Small intestine (tissue), 7 donors: Measurements from ENCODE around the gene PDE4D. TPM values are rescaled to one million over a fixed set of nuclear protein-coding genes. Genes with fewer than 3 reads are reported as not detected.

Experiments used
- DNase-seq, 2 donors: peaks; one replicate each; pipeline versions ENCODE4 v3.0.0 to v3.0.0-alpha.2; 2013
- FAIRE-seq: peaks from 2 replicates; lab custom pipeline; 2012; peaks lifted over from hg19 to GRCh38; lab: Jason Lieb, UNC
- H3K27ac ChIP-seq, 3 donors: one replicate each; pipeline ENCODE4 v1.5.1; 2013; ENCODE audit warnings: low read length in 2 of 3, mild to moderate bottlenecking in 2 of 3, control low read depth in 1 of 3, inconsistent platforms in 1 of 3, low read depth in 1 of 3, moderate library complexity in 1 of 3
- H3K27me3 ChIP-seq, 3 donors: one replicate each; pipeline ENCODE4 v1.6.1; 2013; ENCODE audit warnings: low read length in 3 of 3, inconsistent platforms in 1 of 3; ENCODE audit not compliant: control insufficient read depth in 3 of 3, insufficient read depth in 3 of 3
- H3K36me3 ChIP-seq, 3 donors: one replicate each; pipeline ENCODE4 v1.6.1; 2013; ENCODE audit warnings: low read length in 3 of 3, inconsistent platforms in 1 of 3, low read depth in 1 of 3, mild to moderate bottlenecking in 1 of 3, moderate library complexity in 1 of 3; ENCODE audit not compliant: control insufficient read depth in 3 of 3, insufficient read depth in 2 of 3
- H3K4me1 ChIP-seq, 3 donors: one replicate each; pipeline ENCODE4 v1.6.1; 2013; ENCODE audit warnings: low read length in 2 of 3, inconsistent platforms in 1 of 3, low read depth in 1 of 3, mild to moderate bottlenecking in 1 of 3, moderate library complexity in 1 of 3; ENCODE audit not compliant: control insufficient read depth in 3 of 3, insufficient read depth in 2 of 3
- H3K4me3 ChIP-seq, 3 donors: one replicate each; pipeline ENCODE4 v1.5.1; 2013; ENCODE audit warnings: low read length in 3 of 3, control low read depth in 1 of 3, inconsistent platforms in 1 of 3, low read depth in 1 of 3, mild to moderate bottlenecking in 1 of 3, moderate library complexity in 1 of 3
- H3K9me3 ChIP-seq, 2 donors: one replicate each; pipeline ENCODE4 v1.6.1; 2013; ENCODE audit warnings: low read depth in 1 of 2, low read length in 1 of 2; ENCODE audit not compliant: control insufficient read depth in 2 of 2, insufficient read depth in 1 of 2
- WGBS, 3 donors: extraction: QIAGEN DNeasy Blood & Tissue Kit; methylation state at CpG; one replicate each; pipeline ENCODE4 v1.1.7; 2013; 5-methylcytosine and 5-hydroxymethylcytosine counted together
- polyA plus RNA-seq, 4 donors: library from polyadenylated mRNA; stranded (reverse) in 3 of 4; unstranded in 1 of 4; fragments of 200-250 nt in 3 of 4; fragments of 120-200 nt in 1 of 4; gene quantifications; one replicate each; pipeline versions ENCODE4 v1.2.1 to v1.2.3, GENCODE V29; 2013
- donor health status: healthy with polysubstance abuse.
- donor health status: control.
- donor health status: control.
- donor health status: Bipolar disorder and iron deficiency.
- donor health status: healthy.

The PDE4D gene
- polyA plus RNA-seq, 4 donors, result 2.9 to 16.2 (median 5.3) TPM

GRCh38 chr5:59132131-59132530 lies 761.4 kb downstream of the PDE4D start:
- 81 to 92% (median 87%) methylated on average over 5 of the region's 5 CpGs for WGBS, 3 donors

GRCh38 chr5:59130431-59130830 lies 763.1 kb downstream of the PDE4D start:
- FAIRE-seq, result no peak
- 85 to 100% (median 90%) methylated on average over 2 of the region's 2 CpGs for WGBS, 3 donors
- Histone ChIP-seq H3K4me1 (peaks cover 0 to 11% (median 1%) of the 10 kb centered on the region in 3 donors), H3K9me3 (no peaks in the 10 kb centered on the region), H3K4me3 (no peak overlapping the region), H3K36me3 (peaks cover 0 to 4% (median 0%) of the 10 kb centered on the region in 3 donors), H3K27me3 (no peaks in the 10 kb centered on the region), H3K27ac (no peak overlapping the region)
- DNase-seq, result no peak

More at GRCh38 chr5:59132131-59132530, 761.4 kb downstream of the PDE4D start:
- Histone ChIP-seq H3K4me1 (peaks cover 0 to 3% (median 1%) of the 10 kb centered on the region in 3 donors), H3K4me3 (no peak overlapping the region), H3K36me3 (peaks cover 0 to 4% (median 0%) of the 10 kb centered on the region in 3 donors), H3K27ac (no peak overlapping the region), H3K27me3 (no peaks in the 10 kb centered on the region), H3K9me3 (no peaks in the 10 kb centered on the region)
- FAIRE-seq, result no peak
- peak in 1 of 2 donors; percentile 59 for DNase-seq

GRCh38 chr5:59128646-59129290 lies 764.8 kb downstream of the PDE4D start:
- Histone ChIP-seq H3K36me3 (peaks cover 0 to 4% (median 0%) of the 10 kb centered on the region in 3 donors), H3K27me3 (no peaks in the 10 kb centered on the region), H3K27ac (peak overlapping the region in 1 of 3 donors; percentile 63), H3K9me3 (no peaks in the 10 kb centered on the region), H3K4me1 (peaks cover 1 to 11% (median 5%) of the 10 kb centered on the region in 3 donors), H3K4me3 (no peak overlapping the region)
- 88 to 94% (median 94%) methylated on average over 1 of the region's 1 CpG for WGBS, 3 donors
- DNase-seq (no peak), FAIRE-seq (no peak)

GRCh38 chr5:59126708-59127573 lies 766.6 kb downstream of the PDE4D start:
- peak; percentile 20 to 51 for DNase-seq
- WGBS, 3 donors, result 9 to 23% (median 23%) methylated on average over 15 of the region's 15 CpGs

GRCh38 chr5:59126016-59126707 lies 767.4 kb downstream of the PDE4D start:
- H3K27me3 ChIP-seq, result no peaks in the 10 kb centered on the region
- DNase-seq (no peak), FAIRE-seq (no peak)
- H3K27ac ChIP-seq, result peak overlapping the region in 1 of 3 donors; percentile 85
- no peaks in the 10 kb centered on the region for H3K9me3 ChIP-seq
- no peak overlapping the region for H3K4me3 ChIP-seq
- peaks cover 1 to 11% (median 6%) of the 10 kb centered on the region in 3 donors for H3K4me1 ChIP-seq
- 19 to 28% (median 27%) methylated on average over 5 of the region's 5 CpGs for WGBS, 3 donors
- no peaks in the 10 kb centered on the region for H3K36me3 ChIP-seq

More at GRCh38 chr5:59126708-59127573, 766.6 kb downstream of the PDE4D start:
- peak overlapping the region in 1 of 3 donors; percentile 47 for H3K4me3 ChIP-seq
- no peaks in the 10 kb centered on the region for H3K36me3 ChIP-seq
- no peak for FAIRE-seq
- peak overlapping the region; percentile 24 to 85 (median 61) for H3K27ac ChIP-seq
- H3K4me1 ChIP-seq, result peaks cover 1 to 11% (median 6%) of the 10 kb centered on the region in 3 donors
- no peaks in the 10 kb centered on the region for H3K9me3 ChIP-seq
- no peaks in the 10 kb centered on the region for H3K27me3 ChIP-seq

GRCh38 chr5:59125011-59125961 lies 768.2 kb downstream of the PDE4D start:
- Histone ChIP-seq H3K27ac (peak overlapping the region in 2 of 3 donors; percentile 22 to 83), H3K4me3 (no peak overlapping the region), H3K9me3 (no peaks in the 10 kb centered on the region), H3K36me3 (no peaks in the 10 kb centered on the region), H3K27me3 (no peaks in the 10 kb centered on the region), H3K4me1 (peaks cover 1 to 11% (median 6%) of the 10 kb centered on the region in 3 donors)
- FAIRE-seq (no peak), DNase-seq (peak in 1 of 2 donors; percentile 38)
- 53 to 73% (median 63%) methylated on average over 9 of the region's 9 CpGs for WGBS, 3 donors

- Histone ChIP-seq H3K4me1 (peaks cover 1 to 11% (median 6%) of the 10 kb centered on the region in 3 donors), H3K36me3 (no peaks in the 10 kb centered on the region), H3K27ac (peak overlapping the region in 2 of 3 donors; percentile 9 to 71), H3K4me3 (no peak overlapping the region), H3K27me3 (no peaks in the 10 kb centered on the region), H3K9me3 (no peaks in the 10 kb centered on the region)
- FAIRE-seq, result no peak
- 34 to 46% (median 42%) methylated on average over 5 of the region's 5 CpGs for WGBS, 3 donors
- DNase-seq, result peak in 1 of 2 donors; percentile 36
These were observed 769.6 kb downstream of the PDE4D start for GRCh38 chr5:59123595-59124561.
